IMR-90 (cell line): ENCODE measurements around the gene CMC2. TPM values are rescaled to one million over a fixed set of nuclear protein-coding genes. Genes with fewer than 3 reads are reported as not detected.
A peak's percentile ranks its signal among the peaks of the same experiment; 100 is the strongest.

ENCODE experiments used
- ATAC-seq: fragments of 200-7000 bp; cut with Tn5 transposase; 2 replicates; pipeline ENCODE4 v1.9.1; 2020; ENCODE audit warnings: low read depth, mild to moderate bottlenecking, moderate library complexity
- BruUV-seq: library from RNA; stranded (reverse); fragments of 400-500 nt; replicated peaks from 2 replicates; lab custom pipeline; 2021; lab: Mats Ljungman, UMichigan
- CTCF ChIA-PET: fragments of 300-600 bp; formaldehyde crosslinking; extraction: SDS; loops from one replicate; lab custom pipeline; 2021; ENCODE audit warnings: antibody characterized with exemption; lab: Yijun Ruan, JAX
- POLR2A ChIA-PET: fragments of 300-600 bp; sonication (Branson Sonifier 250); formaldehyde crosslinking; loops from one replicate; lab custom pipeline; 2022; ENCODE audit warnings: antibody characterized with exemption; ENCODE audit not compliant: unreplicated experiment; lab: Charles Lee
- DNase-seq: peaks from one replicate; pipeline ENCODE4 v3.0.0; 2013
- H2AFZ ChIP-seq: replicated peaks from 2 replicates; pipeline ENCODE3; 2013; ENCODE audit warnings: low read length, mild to moderate bottlenecking; ENCODE audit not compliant: poor library complexity
- H2AK5ac ChIP-seq: 2 replicates; pipeline ENCODE4 v1.6.1; 2013; ENCODE audit warnings: low read depth, low read length, inconsistent platforms
- H2AK9ac ChIP-seq: replicated peaks from 2 replicates; pipeline ENCODE3; 2013; ENCODE audit warnings: mild to moderate bottlenecking, low read depth, low read length, moderate library complexity; ENCODE audit not compliant: poor library complexity
- H2BK120ac ChIP-seq: 2 replicates; pipeline ENCODE4 v1.6.1; 2013; ENCODE audit warnings: low read depth, low read length, inconsistent platforms
- H2BK15ac ChIP-seq: 3 replicates; pipeline ENCODE4 v1.6.1; 2013; ENCODE audit warnings: low read depth, low read length, inconsistent platforms
- H2BK20ac ChIP-seq: 2 replicates; pipeline ENCODE4 v1.6.1; 2013; ENCODE audit warnings: low read depth, mild to moderate bottlenecking, inconsistent platforms, low read length, moderate library complexity
- H2BK5ac ChIP-seq: 2 replicates; pipeline ENCODE4 v1.6.1; 2013; ENCODE audit warnings: mild to moderate bottlenecking, low read depth, low read length, inconsistent platforms; ENCODE audit not compliant: poor library complexity, severe bottlenecking
- H3K14ac ChIP-seq: replicated peaks from 2 replicates; pipeline ENCODE4 v1.6.1; 2013; ENCODE audit warnings: low read depth, low read length, inconsistent platforms
- H3K18ac ChIP-seq: 2 replicates; pipeline ENCODE4 v1.6.1; 2013; ENCODE audit warnings: low read depth, low read length, control low read depth
- H3K23ac ChIP-seq: 2 replicates; pipeline ENCODE4 v1.6.1; 2013; ENCODE audit warnings: low read depth, low read length, inconsistent platforms
- H3K27ac ChIP-seq: 2 replicates; pipeline ENCODE4 v1.5.1; 2013; ENCODE audit warnings: mild to moderate bottlenecking, control low read depth, low read length; ENCODE audit not compliant: insufficient read depth
- H3K27me3 ChIP-seq: 2 replicates; pipeline ENCODE4 v1.6.1; 2013; ENCODE audit warnings: low read length; ENCODE audit not compliant: control insufficient read depth, insufficient read depth
- H3K36me3 ChIP-seq: 2 replicates; pipeline ENCODE4 v1.6.1; 2013; ENCODE audit warnings: low read length, mixed read lengths; ENCODE audit not compliant: control insufficient read depth, insufficient read depth
- H3K4ac ChIP-seq: 2 replicates; pipeline ENCODE4 v1.6.1; 2013; ENCODE audit warnings: low read depth, low read length, inconsistent platforms
- H3K4me1 ChIP-seq: 2 replicates; pipeline ENCODE4 v1.6.1; 2013; ENCODE audit warnings: low read length, mixed read lengths; ENCODE audit not compliant: control insufficient read depth, insufficient read depth
- H3K4me2 ChIP-seq: 2 replicates; pipeline ENCODE4 v1.6.1; 2013; ENCODE audit warnings: low read depth, mild to moderate bottlenecking, control low read depth, low read length, moderate library complexity
- H3K4me3 ChIP-seq: 2 replicates; pipeline ENCODE4 v1.5.1; 2013; ENCODE audit warnings: low read depth, mild to moderate bottlenecking, control low read depth, low read length, moderate library complexity; ENCODE audit not compliant: insufficient read depth
- H3K56ac ChIP-seq: 2 replicates; pipeline ENCODE4 v1.6.1; 2013; ENCODE audit warnings: low read length, inconsistent platforms; ENCODE audit not compliant: insufficient read depth; ENCODE audit errors: extremely low read depth
- H3K79me1 ChIP-seq, 2 experiments: 2 replicates each; pipeline ENCODE4 v1.6.1; 2013; ENCODE audit warnings: low read length in 2 of 2, inconsistent platforms in 1 of 2, low read depth in 1 of 2
- H3K9ac ChIP-seq: 2 replicates; pipeline ENCODE4 v1.6.1; 2013; ENCODE audit warnings: low read depth, low read length, control low read depth
- H3K9me1 ChIP-seq: 2 replicates; pipeline ENCODE4 v1.6.1; 2013; ENCODE audit warnings: low read length, inconsistent platforms; ENCODE audit not compliant: insufficient read depth
- H3K9me3 ChIP-seq: 2 replicates; pipeline ENCODE4 v1.6.1; 2013; ENCODE audit warnings: low read length; ENCODE audit not compliant: control insufficient read depth, insufficient read depth
- H4K20me1 ChIP-seq: 2 replicates; pipeline ENCODE4 v1.6.1; 2013; ENCODE audit warnings: low read length, inconsistent platforms; ENCODE audit not compliant: insufficient read depth
- H4K5ac ChIP-seq: 2 replicates; pipeline ENCODE4 v1.6.1; 2013; ENCODE audit warnings: mild to moderate bottlenecking, low read depth, low read length, control low read depth
- H4K8ac ChIP-seq, 2 experiments: 2 replicates each; pipeline ENCODE4 v1.6.1; 2013; ENCODE audit warnings: low read depth in 2 of 2, low read length in 2 of 2, control low read depth in 1 of 2, inconsistent platforms in 1 of 2
- H4K91ac ChIP-seq: 2 replicates; pipeline ENCODE4 v1.6.1; 2013; ENCODE audit warnings: low read depth, low read length, inconsistent platforms; ENCODE audit not compliant: insufficient read depth
- BHLHE40 ChIP-seq: fragments of 150-350 bp; IDR thresholded peaks from 2 replicates; pipeline ENCODE4 v1.6.1; 2016; ENCODE audit warnings: mild to moderate bottlenecking, low read depth, low read length
- CEBPB ChIP-seq: IDR thresholded peaks from 2 replicates; pipeline ENCODE4 v1.6.1; 2012; ENCODE audit warnings: low read depth, low read length, improper control_type of control experiment
- CHD1 ChIP-seq: IDR thresholded peaks from 2 replicates; pipeline ENCODE4 v1.6.1; 2012; ENCODE audit warnings: low read depth, low read length, improper control_type of control experiment
- CTCF ChIP-seq: conservative IDR thresholded peaks from 2 replicates; pipeline ENCODE4 v1.5.1; 2012; ENCODE audit warnings: mild to moderate bottlenecking, low read depth, low read length, improper control_type of control experiment
- ELK1 ChIP-seq: fragments of 150-350 bp; IDR thresholded peaks from 2 replicates; pipeline ENCODE4 v1.6.1; 2016; ENCODE audit warnings: low read depth, mild to moderate bottlenecking, low read length, moderate library complexity, borderline replicate concordance
- FOS ChIP-seq: fragments of 150-350 bp; IDR thresholded peaks from 2 replicates; pipeline ENCODE4 v1.6.1; 2016; ENCODE audit warnings: low read depth, low read length
- MAFK ChIP-seq: IDR thresholded peaks from 2 replicates; pipeline ENCODE4 v1.6.1; 2012; ENCODE audit warnings: low read depth, low read length, improper control_type of control experiment
- MAZ ChIP-seq: IDR thresholded peaks from 2 replicates; pipeline ENCODE4 v1.6.1; 2012; ENCODE audit warnings: low read depth, mild to moderate bottlenecking, low read length, improper control_type of control experiment, moderate library complexity, borderline replicate concordance
- MXI1 ChIP-seq: IDR thresholded peaks from 2 replicates; pipeline ENCODE4 v1.6.1; 2012; ENCODE audit warnings: low read depth, mild to moderate bottlenecking, low read length, moderate library complexity, borderline replicate concordance
- POLR2A ChIP-seq: IDR thresholded peaks from 2 replicates; pipeline ENCODE4 v1.6.1; 2012; ENCODE audit warnings: mild to moderate bottlenecking, low read depth, low read length
- RAD21 ChIP-seq: IDR thresholded peaks from 2 replicates; pipeline ENCODE4 v1.6.1; 2012; ENCODE audit warnings: low read length, improper control_type of control experiment
- RCOR1 ChIP-seq: IDR thresholded peaks from 2 replicates; pipeline ENCODE4 v1.6.1; 2012; ENCODE audit warnings: mild to moderate bottlenecking, low read length, improper control_type of control experiment; ENCODE audit not compliant: insufficient replicate concordance
- RFX5 ChIP-seq: IDR thresholded peaks from 2 replicates; pipeline ENCODE4 v1.8.0; 2012; ENCODE audit warnings: low read depth, mild to moderate bottlenecking, low read length, moderate library complexity
- SMC3 ChIP-seq: fragments of 150-350 bp; IDR thresholded peaks from 2 replicates; pipeline ENCODE4 v1.6.1; 2016; ENCODE audit warnings: low read depth, mild to moderate bottlenecking, antibody characterized with exemption, low read length, moderate library complexity
- USF2 ChIP-seq: fragments of 150-350 bp; IDR thresholded peaks from 2 replicates; pipeline ENCODE4 v1.6.1; 2017; ENCODE audit warnings: mild to moderate bottlenecking, antibody characterized with exemption, low read length, low read depth
- WGBS, 2 experiments: methylation state at CpG; one replicate each; pipeline versions ENCODE4 v1.1.5 to v1.1.7; 2013; ENCODE audit warnings: missing lambda C conversion rate in 2 of 2; ENCODE audit not compliant: insufficient read length in 1 of 2; ENCODE audit errors: extremely low coverage in 2 of 2; 5-methylcytosine and 5-hydroxymethylcytosine counted together
- dilution Hi-C: fragments of 300-500 bp; cut with HindIII; formaldehyde crosslinking; loops from one replicate; pipeline ENCODE4 v1.14.3; 2018; ENCODE audit warnings: low sequenced_read_pairs; ENCODE audit not compliant: unreplicated experiment
- in situ Hi-C: fragments of 300-500 bp; cut with MboI; formaldehyde crosslinking; loops from 3 replicates; pipeline ENCODE4 v1.14.3; 2019; ENCODE audit warnings: low sequenced_read_pairs, inconsistent platforms, mixed read lengths
- intact Hi-C: fragments of 100-400 bp; cut with micrococcal nuclease; formaldehyde crosslinking; loops from 2 replicates; pipeline ENCODE4 v1.10.0; 2022
- polyA plus RNA-seq, 3 experiments: library from polyadenylated mRNA; depleted of rRNA; stranded (reverse); fragments of >200 nt; gene quantifications; 2 replicates each; pipeline ENCODE4 v1.2.3, GENCODE V29; 2012; ENCODE audit warnings: low replicate concordance in 1 of 3
- total RNA-seq: library from RNA; depleted of rRNA; stranded (reverse); fragments of >200 nt; gene quantifications from 2 replicates; pipeline ENCODE4 v1.2.3, GENCODE V29; 2012

CMC2 gene
- total and polyA plus RNA-seq, 2 of the 4 experiments (the other 2 are of a cell fraction) = 57.0 to 104 TPM

GRCh38 chr16:80932708-80933095, 74.0 kb downstream of the CMC2 start:
- Histone ChIP-seq H2BK15ac (no peak overlapping the region), H4K5ac (no peak overlapping the region), H4K91ac (0 out of 2 replicates have a peak overlapping the region, but pooled peaks have one; percentile 8), H2AK9ac (peak overlapping the region; percentile 0), H3K9ac (peak overlapping the region; percentile 22; the same call in 1 of the 2 replicates), H3K36me3 (no peaks in the 10 kb centered on the region), H3K4me3 (peak overlapping the region; percentile 46; the same call in 1 of the 2 replicates), H3K18ac (no peak overlapping the region), H3K14ac (peak overlapping the region; percentile 86; the same call in 1 of the 2 replicates), H3K23ac (0 out of 2 replicates have a peak overlapping the region, but pooled peaks have one; percentile 56), H3K79me1 (0 out of 4 replicates have a peak, but pooled peaks cover 0 to 3% of the 10 kb centered on the region in 2 experiments), H2BK20ac (peak overlapping the region; percentile 52; the same call in 1 of the 2 replicates), H3K9me1 (no peaks in the 10 kb centered on the region), H2AK5ac (no peak overlapping the region), H3K27me3 (no peaks in the 10 kb centered on the region), H4K8ac (peak overlapping the region; percentile 70 to 77; a peak in 3 of 4 replicates), H3K9me3 (no peaks in the 10 kb centered on the region), H3K4ac (peak overlapping the region; percentile 80), H4K20me1 (no peaks in the 10 kb centered on the region), H3K4me2 (peak overlapping the region; percentile 93; the same call in 1 of the 2 replicates), H2BK5ac (peak overlapping the region; percentile 2), H3K4me1 (peaks cover 2% of the 10 kb centered on the region), H3K27ac (peak overlapping the region; percentile 29; the same call in 1 of the 2 replicates), H2AFZ (peak overlapping the region; percentile 93), H2BK120ac (peak overlapping the region; percentile 75), H3K56ac (peak overlapping the region; percentile 48; the same call in 1 of the 2 replicates)
- ChIA-PET POLR2A (no interaction called here), CTCF (interaction anchor here (1.1 kb wide), 1 partner anchor 103 kb away, joined by 3 read pairs; the partner anchor contains the start of gene ATMIN)
- in situ Hi-C loops (no loop called here), dilution Hi-C loops (no loop called here), intact Hi-C loops (no loop called here)
- no TSS peak for BruUV-seq
- ATAC-seq = peak; percentile 46
- DNase-seq = peak; percentile 80
- WGBS, 2 experiments = 17% methylated on average over 10 of the region's 20 CpGs; no CpG with 5 or more reads in 1 of the 2 experiments
- TF ChIP-seq POLR2A = no peak; the same call in 1 of the 2 replicates
- no peak for TF ChIP-seq RCOR1
- TF ChIP-seq CHD1 = no peak
- TF ChIP-seq MAZ = no peak
- TF ChIP-seq FOS = no peak
- TF ChIP-seq CEBPB = no peak
- TF ChIP-seq MAFK = no peak
- TF ChIP-seq RFX5 = no peak
- peak; percentile 11; the same call in 1 of the 2 replicates for TF ChIP-seq BHLHE40
- TF ChIP-seq ELK1 = no peak
- TF ChIP-seq RAD21 = no peak
- no peak for TF ChIP-seq CTCF
- peak; percentile 69 for TF ChIP-seq USF2
- TF ChIP-seq SMC3 = no peak
- 0 out of 2 replicates have a peak, but pooled peaks have one; percentile 5 for TF ChIP-seq MXI1
